Measurements from ENCODE around the gene SNRNP200. TPM values are rescaled to one million over a fixed set of nuclear protein-coding genes. Genes with fewer than 3 reads are reported as not detected.

The SNRNP200 gene
- total RNA-seq, 4 donors from 2014 or later, result 85.3 to 123 (median 104) TPM

DNA sequence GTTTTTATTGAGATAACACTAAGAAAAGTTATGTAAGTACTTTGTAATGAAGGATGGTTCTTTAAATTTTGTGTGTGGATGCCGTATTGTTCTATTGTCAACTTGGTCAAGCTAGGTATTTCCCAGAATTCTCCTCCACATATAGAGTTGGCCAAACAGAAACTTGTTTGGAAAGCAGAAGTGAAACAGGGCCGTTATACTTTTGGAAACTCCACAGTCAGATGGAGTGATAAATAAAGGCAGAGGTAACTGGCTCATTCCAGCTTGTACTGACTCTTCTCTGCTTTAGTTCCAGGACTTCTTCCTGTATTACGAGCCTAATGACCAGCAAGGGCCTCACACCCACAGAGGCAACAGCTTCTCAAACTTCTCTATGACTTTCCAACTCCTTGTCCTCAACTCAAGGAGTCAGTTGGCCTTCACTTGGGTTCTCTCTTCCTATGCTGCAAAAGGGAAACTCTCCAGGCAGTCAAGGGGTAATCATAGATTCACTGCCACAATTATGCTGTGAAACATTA, 80.3 kb downstream of the SNRNP200 start:
- no peak for DNase-seq
- 71 to 73% methylated on average over 3 of the region's 3 CpGs for WGBS, 2 donors
- TF ChIP-seq CTCF (IDR thresholded peaks at IDR 0.05) (no peak), POLR2A (IDR thresholded peaks at IDR 0.05) (no peak)
- Histone ChIP-seq H3K36me3 (no peaks in the 10 kb centered on the region), H3K9me3 (no peaks in the 10 kb centered on the region), H3K27me3 (no peaks in the 10 kb centered on the region), H3K4me1 (peaks cover 0 to 2% of the 10 kb centered on the region in 2 donors), H3K4me3 (replicated peaks in 1 of 3) (no peak overlapping the region), H3K27ac (no peak overlapping the region)
- intact Hi-C loops (cut with DNase I), result no loop called here

Other genes with a start within 250 kb of the SNRNP200 start
- 1 to 10 TPM in 2 of 4 donors, under 1 TPM in 2; 0.13 to 2.1 (median 1.0) TPM for gene ADRA2B, start 189.0 kb downstream of the SNRNP200 start, total RNA-seq
- gene ASTL, start 167.0 kb downstream of the SNRNP200 start, total RNA-seq, result not detected
- gene DUSP2, start 160.1 kb downstream of the SNRNP200 start, total RNA-seq, result 1 to 10 TPM; 2.2 to 8.4 (median 2.4) TPM
- gene STARD7, start 96.7 kb downstream of the SNRNP200 start, total RNA-seq, result 100 to 1,000 TPM; 211 to 292 (median 266) TPM
- 10 to 100 TPM; 45.7 to 53.6 (median 48.7) TPM for gene TMEM127, start 39.5 kb downstream of the SNRNP200 start, total RNA-seq
- 100 to 1,000 TPM in 3 of 4 donors, 10 to 100 TPM in 1; 83.8 to 149 (median 119) TPM for gene CIAO1, start 39.3 kb downstream of the SNRNP200 start, total RNA-seq
- gene ITPRIPL1, start 19.8 kb upstream of the SNRNP200 start, total RNA-seq, result 1 to 10 TPM in 1 of 4 donors, under 1 TPM in 2, not detected in 1; 0.63 to 1.7 (median 0.75) TPM
- gene NCAPH, start 30.2 kb upstream of the SNRNP200 start, total RNA-seq, result 1 to 10 TPM in 1 of 4 donors, under 1 TPM in 3; 0.46 to 1.7 (median 0.89) TPM
- gene NEURL3, start 199.8 kb upstream of the SNRNP200 start, total RNA-seq, result under 1 TPM in 1 of 4 donors, not detected in 3; 0.40 TPM
- gene ARID5A, start 231.2 kb upstream of the SNRNP200 start, total RNA-seq, result 10 to 100 TPM in 3 of 4 donors, 1 to 10 TPM in 1; 9.2 to 29.3 (median 20.0) TPM